ELF-1 (cell line): Measurements from ENCODE around the gene ALDH3B1.

ENCODE experiments used
- DNase-seq: peaks from one replicate; pipeline ENCODE4 v3.0.0-alpha.2; 2016; ENCODE audit warnings: low read depth, low spot score

ALDH3B1 gene

DNA sequence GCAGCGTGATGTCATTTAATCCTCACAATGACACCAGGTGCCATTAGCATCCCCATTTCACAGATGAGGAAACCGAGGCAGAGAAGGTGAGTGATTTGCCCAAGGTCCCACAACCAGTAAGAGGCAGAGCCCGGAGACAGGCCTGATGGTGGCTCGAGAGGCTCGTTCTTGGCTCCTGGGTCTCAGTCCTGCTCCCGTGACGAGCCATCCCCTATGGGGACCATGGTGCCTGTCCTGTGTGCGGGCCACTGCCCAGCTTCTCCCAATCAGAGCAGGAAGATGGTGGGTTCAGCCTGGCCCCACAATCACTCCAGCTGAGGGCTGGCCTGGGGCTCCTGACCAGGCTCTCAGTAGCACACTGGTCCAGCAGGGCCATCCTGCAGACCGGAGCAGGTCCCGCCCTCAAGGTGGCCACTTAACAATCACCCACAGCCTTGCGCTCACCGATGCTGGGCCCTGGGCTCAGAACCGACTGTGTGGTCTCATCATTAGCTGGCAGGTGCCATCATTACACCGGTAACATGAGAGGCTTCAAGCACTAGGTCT lies 3.6 kb downstream of the ALDH3B1 start:
- no peak for DNase-seq

DNA sequence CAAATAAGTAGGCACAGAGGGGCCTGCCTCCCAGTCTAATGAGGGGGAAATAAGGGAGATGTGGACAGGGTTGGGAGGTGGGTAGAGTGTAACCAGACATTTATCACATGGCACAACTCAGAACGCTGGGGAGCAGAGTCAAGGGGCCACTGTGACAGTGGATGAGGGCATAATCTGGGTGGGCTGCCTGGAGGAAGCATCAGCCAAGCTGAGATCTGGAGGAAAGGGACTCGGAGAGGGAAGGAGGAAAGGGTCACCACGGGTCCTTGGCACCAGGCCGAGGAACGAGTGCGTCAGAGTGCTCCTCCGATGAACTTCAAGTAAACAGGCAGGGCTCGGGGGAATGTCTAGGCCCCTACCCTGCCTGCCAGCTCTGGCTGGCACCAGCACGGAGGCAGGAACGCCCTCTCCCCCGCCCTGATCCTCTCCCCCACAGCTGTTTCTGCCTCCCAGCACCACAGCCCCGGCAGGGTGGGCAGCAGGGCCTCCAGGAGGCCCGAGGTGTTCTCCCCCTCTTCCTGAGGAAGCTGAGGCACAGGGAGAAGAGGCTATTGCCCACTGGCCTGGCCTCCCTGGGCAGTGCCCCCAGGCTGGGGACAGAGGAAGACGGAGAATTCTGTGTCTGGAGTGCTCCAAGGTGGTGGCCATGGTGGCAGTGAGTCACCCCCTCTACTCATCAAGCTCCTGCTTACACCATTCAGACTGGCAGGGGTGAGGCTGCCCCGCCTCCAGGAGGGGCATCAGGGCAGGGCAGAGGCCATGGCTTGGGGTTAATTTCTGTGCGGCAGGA lies 4.2 kb downstream of the ALDH3B1 start:
- no peak for DNase-seq

DNA sequence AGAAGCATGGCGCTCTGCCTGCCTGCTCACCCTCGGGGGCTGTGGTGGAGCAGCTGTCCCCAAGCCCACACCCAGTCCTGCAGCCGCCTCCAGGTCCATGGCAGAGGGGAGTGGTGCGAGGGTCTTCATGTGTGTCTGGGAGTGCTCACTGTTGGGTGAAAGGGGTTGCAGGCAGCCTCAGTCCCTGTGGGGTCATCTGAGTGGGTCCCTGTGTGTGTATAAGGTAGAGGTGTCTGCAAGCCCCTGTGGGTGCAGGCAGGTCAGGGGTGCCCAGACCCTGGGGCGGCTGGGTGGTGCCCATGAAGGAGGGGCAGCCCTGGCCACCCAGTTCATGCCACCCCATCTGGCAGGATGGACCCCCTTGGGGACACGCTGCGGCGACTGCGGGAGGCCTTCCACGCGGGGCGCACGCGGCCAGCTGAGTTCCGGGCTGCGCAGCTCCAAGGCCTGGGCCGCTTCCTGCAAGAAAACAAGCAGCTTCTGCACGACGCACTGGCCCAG lies 4.9 kb downstream of the ALDH3B1 start:
- DNase-seq = no peak

DNA sequence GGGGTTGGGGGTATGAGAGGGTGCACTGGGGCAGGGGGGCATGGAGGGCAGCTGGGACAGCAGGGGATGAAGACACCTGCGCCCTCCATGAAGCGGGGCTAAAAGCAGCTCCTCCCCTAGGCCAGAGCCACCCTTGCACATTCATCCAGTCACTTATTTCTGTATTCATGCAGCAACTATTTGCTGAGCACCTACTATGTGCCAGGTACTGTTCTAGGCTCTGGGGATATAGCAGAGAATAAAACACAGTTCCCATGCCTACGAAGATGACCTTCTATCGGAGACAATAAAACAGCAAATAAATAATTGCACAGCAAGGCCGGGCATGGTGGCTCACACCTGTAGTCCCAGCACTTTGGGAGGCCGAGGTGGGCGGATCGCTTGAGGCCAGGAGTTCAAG lies 5.3 kb downstream of the ALDH3B1 start:
- no peak for DNase-seq

DNA sequence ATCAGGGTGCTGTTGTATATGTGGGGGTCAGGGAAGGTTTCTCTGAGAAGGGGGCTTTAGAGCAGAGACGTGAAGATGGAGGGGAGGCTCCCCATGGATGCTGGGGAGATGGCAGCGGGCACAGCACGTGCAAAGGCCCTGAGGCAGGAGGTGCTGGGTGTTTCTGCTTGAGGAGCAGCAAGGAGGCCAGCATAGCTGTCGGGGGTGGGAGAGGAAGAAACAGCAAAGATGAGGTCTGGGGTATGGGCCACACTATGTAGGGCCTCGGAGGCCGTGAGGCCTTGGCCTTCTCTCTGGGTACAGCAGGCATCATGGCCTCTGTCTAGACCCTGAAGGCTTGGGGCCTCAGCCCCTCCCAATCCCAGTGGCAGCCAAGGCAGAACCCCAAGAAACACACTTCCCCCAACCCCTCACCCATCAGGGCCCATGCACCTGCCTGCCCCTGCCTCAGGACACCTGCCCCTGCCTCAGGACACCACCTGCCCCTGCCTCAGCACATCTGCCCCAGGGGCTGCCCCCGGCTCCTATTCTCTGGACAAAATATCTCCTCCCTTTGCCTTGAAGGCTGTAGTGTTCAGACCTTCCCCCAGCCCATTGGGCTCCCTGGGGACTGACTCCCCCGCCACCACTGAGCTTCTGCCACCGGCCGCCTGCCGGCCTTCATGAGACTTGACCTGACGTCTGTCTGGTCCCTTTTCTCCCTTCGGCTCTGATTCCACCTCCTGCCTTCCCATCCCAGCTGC lies 6.2 kb downstream of the ALDH3B1 start:
- DNase-seq = no peak

DNA sequence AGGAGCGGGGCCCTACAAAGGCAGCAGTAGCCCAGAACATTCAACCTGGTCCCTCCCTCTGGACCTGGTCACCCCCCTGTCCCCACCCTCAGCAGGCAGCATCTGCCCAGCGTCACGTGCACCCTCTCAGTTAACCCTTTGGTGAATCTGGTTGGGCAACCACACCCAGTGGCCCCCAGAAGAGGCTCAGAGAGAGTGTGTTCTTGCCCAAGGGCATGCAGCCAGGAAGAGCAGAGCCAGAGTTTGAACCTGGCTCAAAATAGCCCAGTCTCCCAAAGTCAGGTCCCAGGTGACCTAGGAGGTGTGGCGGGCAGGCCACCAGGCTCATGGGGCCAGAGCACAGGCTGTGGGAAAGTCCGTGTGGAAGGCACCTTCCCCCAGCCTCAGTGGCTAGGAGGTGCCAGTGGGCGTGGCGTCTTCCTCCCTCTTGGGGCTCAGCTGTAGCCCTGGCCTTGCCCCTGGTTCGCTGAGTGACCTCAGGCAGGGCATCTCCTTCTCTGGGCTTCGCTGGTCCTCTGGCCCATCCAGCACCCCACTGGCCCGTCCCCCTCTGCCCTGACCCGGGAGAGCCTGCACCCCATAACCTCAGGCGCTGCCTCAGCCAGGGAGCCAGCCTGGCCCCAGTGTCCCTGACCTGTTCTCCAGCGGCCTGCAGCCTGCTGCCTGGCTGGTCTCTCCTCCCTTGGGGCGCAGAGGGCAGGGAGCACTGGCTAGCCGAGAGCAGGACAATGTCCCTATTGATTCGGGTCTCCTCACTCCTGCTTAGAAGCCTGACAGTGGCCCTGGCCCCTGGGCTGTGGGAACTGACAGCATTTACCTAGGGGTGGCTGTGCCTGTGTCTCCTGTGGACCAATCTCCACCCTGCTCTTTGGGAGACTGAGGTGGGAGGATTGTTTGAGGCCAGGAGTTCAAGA lies 7.0 kb downstream of the ALDH3B1 start:
- DNase-seq = peak; percentile 34

DNA sequence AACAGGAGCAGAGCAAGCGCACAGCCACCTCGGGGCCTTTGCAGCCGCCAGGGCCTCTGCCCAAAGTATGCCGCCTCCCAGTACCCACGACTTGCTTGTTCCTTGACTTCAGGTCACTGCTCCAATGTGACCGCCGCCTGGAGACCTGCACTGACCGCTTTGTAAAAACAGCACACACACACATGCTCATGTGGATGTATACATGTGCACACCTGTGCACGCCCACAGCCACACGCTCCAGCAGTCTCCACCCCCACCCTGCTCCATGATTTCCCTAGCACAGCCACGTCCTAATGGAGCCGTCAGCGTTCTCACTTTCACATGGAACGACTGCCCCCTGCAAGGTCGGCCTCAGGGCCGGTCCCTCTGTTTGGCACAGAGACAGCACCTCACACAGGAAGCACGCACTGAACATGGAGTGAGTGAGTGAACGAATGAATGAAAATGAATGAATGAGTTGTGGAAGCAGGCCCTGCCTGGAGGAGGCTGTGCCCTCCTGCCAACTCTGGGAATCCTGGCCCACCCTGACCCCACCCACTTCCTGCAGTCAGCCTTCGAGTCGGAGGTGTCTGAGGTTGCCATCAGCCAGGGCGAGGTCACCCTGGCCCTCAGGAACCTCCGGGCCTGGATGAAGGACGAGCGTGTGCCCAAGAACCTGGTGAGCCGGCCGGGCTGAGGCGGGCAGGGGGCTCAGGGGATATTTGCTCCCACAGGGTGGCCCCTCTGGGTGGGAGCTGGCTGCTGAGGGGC lies 8.0 kb downstream of the ALDH3B1 start:
- DNase-seq = no peak

DNA sequence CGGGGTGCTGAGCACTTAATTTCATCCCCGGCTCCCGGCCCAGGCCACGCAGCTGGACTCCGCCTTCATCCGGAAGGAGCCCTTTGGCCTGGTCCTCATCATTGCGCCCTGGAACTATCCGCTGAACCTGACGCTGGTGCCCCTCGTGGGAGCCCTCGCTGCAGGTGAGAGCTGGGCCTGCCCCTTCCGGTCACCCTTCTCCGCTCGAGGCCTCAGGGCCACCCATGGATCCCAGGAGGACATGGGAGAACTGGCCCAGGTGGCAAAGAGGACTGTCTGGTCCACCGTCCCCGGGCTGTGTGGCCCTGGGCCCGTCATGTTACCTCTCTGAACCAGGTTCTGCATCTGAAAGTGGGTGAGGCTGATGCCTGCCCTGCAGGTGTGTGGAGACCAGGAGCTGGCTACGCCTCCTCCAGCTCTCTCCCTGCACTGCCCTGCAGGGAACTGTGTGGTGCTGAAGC lies 8.6 kb downstream of the ALDH3B1 start:
- no peak for DNase-seq

DNA sequence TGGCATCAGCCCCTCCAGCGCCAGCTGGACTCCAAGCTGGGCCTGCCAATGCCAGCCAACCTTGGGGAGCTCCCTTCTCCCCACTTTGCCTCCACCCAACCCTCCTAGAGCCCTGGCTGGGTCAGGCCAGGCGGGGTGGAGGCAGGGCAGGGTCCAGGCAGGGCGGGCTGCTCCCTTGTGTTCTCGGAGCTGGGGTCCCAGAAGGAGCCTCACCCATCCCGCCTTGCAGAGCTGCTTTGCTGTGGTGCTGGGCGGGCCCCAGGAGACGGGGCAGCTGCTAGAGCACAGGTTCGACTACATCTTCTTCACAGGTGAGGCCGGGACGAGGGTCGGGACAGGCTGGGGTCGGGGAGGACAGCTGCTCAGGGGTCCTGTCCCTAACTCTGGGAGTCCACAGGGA lies 9.4 kb downstream of the ALDH3B1 start:
- no peak for DNase-seq

DNA sequence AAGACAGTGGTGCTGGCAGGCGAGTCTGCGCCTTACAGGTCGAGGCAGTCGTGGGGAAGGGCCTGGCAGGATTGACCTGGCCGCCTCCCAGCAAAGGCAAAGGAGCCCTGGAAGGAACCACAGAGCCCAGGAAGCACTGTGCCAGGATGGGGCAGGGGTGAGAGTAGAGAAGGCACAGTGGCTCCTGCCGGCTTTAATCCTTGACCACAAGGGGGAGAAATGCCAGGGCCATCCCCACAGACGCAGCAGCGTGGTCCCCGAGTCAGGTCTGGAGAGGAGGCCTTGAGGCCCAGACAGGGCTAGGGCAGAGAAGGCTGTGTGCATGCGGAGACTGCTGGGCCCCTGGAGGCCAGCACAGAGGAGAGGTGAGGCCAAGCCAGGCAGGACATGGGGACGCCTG lies 10.4 kb downstream of the ALDH3B1 start:
- DNase-seq = no peak

DNA sequence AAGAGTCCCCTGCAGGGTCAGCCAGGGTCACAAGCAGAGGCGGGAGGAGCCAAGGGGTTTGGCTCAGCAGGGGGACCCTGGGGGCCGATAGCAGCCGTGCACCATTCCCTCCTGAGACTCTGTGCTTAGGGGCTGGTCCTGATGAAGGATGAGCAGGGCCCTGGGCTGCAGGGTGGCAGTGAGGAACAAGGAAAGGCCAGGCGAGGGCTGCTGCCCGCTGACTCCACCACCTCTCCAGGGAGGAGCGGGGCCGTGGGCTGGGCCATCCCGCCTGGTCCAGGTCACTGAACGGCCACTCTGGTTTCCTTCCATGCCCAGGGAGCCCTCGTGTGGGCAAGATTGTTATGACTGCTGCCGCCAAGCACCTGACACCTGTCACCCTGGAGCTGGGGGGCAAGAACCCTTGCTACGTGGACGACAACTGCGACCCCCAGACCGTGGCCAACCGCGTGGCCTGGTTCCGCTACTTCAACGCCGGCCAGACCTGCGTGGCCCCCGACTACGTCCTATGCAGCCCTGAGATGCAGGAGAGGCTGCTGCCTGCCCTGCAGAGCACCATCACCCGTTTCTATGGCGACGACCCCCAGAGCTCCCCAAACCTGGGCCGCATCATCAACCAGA lies 11.2 kb downstream of the ALDH3B1 start:
- DNase-seq = peak; percentile 58

DNA sequence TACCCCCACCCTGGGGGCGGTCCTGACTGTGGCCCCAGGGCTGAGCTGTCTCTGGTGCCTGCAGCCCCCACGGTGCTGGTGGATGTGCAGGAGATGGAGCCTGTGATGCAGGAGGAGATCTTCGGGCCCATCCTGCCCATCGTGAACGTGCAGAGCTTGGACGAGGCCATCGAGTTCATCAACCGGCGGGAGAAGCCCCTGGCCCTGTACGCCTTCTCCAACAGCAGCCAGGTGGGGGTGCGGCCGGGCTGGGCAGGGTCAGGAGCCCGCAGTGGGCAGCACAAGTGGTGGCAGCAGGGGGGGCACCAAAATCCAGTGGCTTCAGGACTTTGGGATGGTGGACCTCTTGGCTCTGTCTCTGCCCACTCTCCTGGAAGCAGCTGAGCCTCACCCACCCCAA lies 12.4 kb downstream of the ALDH3B1 start:
- DNase-seq = no peak

DNA sequence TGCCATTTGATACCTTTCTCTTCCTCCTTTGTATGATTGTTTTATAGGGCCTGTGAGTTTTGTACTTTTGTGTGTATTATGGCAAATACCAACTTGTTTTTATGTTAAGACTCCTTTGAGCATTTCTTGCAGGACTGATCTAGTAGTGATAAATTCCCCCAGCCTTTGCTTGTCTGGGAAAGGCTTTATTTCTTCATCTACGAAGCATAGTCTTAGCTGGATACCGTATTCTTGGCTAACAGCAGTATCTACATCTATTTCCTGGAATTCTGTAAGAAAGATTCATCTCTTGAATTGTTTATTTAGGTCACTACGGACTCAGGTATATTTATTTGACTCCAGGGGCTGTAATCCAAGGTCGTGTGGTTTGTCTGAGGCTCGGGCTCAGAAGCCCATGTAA lies 14.4 kb downstream of the ALDH3B1 start:
- no peak for DNase-seq

DNA sequence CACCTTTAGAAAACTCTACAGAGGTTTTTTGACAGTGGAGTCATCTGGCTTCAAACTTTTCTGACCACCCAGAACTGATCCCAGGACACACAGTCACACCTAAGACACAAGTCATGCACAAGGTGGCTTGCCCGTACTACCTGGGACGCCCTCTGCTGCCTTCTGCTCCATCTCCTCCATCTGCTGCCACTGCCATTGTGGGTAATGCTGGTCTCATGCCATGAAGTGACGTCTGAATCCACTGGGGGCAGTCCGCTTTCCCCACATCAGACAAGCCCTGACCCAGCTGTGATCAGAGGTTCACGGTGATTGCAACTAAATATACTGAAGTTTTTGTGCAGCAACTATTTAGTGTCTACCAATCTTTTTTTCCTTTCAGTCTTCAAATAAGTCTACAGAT lies 14.9 kb downstream of the ALDH3B1 start:
- no peak for DNase-seq

DNA sequence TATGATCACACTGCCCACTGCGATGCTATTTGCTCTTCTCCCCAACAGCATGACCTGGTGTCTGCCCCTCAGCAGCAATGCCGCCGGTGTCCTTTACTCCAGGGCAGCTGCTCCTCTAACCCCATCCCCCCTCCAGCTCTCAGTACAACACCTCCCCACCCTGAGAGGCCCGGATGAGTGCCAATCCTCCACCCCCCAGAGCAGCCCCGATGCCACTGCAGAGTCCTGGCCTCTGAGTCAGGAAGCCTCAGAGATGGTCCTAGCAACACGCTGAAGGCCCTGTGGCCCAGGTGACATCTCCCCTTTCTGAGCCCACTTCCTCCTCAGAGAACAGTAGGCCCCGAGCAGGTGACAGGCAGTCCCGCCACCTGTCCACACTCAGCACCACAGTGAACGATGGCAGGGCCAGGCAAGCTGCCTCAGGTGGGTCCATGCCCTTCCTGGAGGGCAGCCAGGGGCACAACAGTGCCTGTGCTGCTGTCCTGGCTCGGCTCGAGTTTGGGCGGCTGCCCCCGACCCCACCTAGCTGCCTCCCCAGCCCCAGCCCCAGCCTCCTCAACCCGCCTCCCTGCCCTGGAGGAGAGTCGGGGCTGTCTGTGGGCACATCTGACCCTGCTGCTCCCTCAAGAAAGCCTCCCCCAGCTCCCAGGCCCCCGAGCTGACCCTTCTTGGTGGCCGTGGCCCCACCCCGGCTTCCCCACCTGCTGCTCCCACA lies 16.4 kb downstream of the ALDH3B1 start:
- DNase-seq = no peak

DNA sequence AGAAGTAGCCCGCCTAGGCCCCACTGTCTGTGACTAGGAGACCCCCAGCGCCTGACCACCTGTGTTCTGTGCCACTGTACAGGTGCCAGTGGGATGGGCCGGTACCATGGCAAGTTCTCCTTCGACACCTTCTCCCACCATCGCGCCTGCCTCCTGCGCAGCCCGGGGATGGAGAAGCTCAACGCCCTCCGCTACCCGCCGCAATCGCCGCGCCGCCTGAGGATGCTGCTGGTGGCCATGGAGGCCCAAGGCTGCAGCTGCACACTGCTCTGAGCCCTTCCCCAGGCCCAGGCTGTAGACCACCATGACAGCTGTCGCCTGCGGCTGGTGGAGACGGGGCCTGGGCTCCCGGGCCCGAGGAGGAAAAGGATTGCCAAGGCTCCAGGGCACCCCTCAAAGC lies 17.5 kb downstream of the ALDH3B1 start:
- DNase-seq = no peak

DNA sequence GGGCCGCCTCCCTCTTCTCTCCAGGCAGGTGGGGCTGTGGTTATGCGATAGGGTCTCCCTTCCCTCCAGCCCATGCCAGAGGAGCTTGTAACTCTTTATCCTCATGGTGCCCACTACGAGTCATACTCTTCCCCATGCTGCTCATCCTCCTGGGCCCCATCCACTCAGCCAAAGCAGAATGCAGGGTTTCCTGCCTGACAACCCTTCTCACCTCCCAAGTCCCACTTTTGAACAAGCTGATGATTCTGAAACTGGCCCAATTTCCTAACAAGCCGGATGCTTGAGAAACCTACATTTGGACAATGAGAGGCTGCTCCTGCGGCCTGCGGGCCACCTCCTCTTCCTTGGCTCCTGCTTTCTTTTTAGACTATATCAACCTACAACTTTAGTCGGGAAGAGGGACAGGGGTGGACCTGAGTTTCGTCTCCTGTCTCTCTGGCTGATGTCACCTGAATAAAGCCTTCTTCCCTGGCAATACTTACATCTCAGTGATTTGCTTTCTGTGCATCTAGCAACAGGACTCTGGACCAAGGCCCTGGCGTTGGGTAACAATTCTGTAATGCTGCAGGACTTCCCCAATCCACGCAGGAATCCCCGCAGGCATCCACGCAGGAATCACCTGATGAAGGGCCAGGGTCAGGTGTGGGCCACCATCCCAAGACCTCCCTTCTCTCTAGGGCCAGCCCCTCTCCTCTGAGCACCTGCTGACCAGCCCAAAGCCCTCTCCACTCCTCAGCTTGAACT lies 18.8 kb downstream of the ALDH3B1 start:
- no peak for DNase-seq

DNA sequence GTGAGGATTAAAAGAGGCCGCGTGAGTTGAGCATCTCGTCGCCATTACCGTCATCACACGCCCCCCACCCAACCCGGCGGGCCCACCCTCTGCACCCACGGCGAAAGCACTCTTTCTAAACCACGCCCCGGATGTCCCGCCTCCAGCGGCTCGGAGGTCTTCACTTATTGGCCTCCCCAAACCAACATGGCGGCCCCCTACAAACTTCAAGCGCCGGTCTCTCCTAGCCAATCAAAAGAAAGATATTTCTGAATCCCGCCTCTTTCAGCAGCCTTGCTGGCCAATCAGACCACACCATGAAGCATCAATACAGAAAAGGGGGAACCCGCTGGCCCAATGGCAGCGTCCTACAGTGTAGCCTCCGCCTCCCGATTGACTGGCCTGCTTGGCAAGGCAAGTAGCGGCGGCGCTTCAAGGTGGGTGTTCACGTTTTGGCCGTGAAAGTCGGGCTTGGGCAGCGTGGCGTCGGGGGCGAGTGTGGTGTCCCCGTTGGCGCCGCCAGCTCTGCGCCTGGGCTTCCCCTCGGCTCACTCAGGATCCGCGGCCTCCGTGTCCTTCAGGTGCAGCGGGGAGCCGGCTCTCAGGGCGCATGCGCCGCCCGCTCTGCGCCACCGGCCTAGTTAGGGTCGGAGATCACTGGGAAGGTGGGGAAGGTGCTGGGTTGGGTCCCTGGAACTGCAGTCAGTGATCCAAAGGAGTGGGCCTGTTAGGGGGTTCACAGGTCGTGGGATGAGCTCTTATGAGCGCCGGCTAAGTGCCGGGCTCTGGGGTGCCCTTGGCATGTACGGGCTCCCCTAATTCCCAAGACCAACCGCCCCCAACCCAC lies 20.4 kb downstream of the ALDH3B1 start, which contains the start of gene NDUFS8:
TSS of gene NDUFS8 (plus strand) at position 364 of the 826 bp plus-strand sequence. CDS start 1,471 bp downstream, outside the sequence.
- peak; percentile 100 for DNase-seq
